ES-I3 (cell line): ENCODE results near the gene EML6.

ENCODE experiments used
- H3K36me3 ChIP-seq: 2 replicates; pipeline ENCODE4 v1.6.1; 2013; ENCODE audit warnings: mild to moderate bottlenecking, low read length, control low read depth, moderate library complexity; ENCODE audit not compliant: insufficient read depth
- H3K4me1 ChIP-seq: 2 replicates; pipeline ENCODE4 v1.6.1; 2013; ENCODE audit warnings: mild to moderate bottlenecking, control low read depth, low read length; ENCODE audit not compliant: insufficient read depth
- H3K9ac ChIP-seq: 2 replicates; pipeline ENCODE4 v1.6.1; 2013; ENCODE audit warnings: low read depth, mild to moderate bottlenecking, low read length, moderate library complexity
- H3K9me3 ChIP-seq: 2 replicates; pipeline ENCODE4 v1.6.1; 2013; ENCODE audit warnings: mild to moderate bottlenecking, low read length, moderate library complexity; ENCODE audit not compliant: control insufficient read depth, insufficient read depth

Gene EML6

DNA sequence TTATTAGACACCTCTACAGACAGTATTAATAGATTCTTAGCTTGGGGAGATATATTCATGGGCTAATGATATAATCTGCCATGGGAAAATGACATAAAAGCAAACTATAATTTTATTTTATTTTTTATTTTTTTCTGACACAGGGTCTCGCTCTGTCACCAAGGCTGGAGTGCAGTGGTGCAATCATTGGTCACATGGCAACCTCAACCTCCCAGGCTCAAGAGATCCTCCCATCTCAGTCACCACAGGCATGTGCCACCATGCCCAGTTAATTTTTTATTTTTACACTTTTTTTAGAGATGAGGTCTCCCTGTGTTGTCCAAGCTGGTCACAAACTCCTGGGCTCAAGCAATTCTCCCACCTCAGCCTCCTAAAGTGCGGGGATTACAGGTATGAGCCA, 287.5 kb downstream of the EML6 start:
- no peak overlapping the region for H3K9ac ChIP-seq

DNA sequence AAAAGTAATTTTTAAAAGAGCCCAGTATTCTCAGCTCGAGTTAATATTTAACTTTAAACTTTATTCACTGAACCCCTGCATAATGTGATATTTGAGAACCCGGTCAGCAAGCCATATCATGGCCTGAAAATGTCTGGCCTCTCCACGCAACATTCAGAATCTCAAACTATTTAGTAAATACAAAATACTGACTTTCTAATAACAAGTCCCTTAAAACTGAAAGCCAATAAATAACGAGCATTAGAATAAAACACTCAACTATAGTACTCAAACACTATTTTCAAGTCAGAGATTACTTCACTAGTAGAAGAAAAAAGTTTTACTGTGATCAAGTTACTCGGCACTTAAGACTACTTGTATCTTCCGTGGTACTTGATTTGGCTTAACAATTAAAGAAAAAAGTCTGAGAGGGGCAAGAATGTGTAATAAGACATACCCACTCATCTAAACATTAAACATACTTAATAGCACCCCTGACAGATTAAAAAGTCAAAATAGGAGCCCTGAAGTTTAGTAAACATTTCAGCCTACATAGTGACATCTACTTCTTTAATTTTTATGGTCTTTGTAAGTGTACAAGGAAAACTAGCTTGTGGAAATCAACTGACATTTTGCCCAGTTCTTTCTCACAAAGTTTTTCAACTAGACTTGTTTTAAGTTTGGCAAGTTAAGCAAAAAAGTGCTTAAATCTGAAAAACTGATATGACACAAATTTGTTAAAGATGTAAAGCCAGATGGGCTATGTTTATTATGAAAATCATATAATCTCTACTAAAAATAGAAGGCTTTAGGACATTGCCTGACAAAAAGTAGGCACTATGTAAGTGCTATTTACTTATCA, 288.6 kb downstream of the EML6 start:
- H3K9ac ChIP-seq, result peak overlapping the region; percentile 2; the same call in 1 of the 2 replicates
- H3K9me3 ChIP-seq, result no peaks in the 10 kb centered on the region
- no peaks in the 10 kb centered on the region for H3K36me3 ChIP-seq
- H3K4me1 ChIP-seq, result peaks cover 39% of the 10 kb centered on the region

More for the DNA sequence above, 287.5 kb downstream of the EML6 start:
- H3K9me3 ChIP-seq, result no peaks in the 10 kb centered on the region
- peaks cover 43% of the 10 kb centered on the region for H3K4me1 ChIP-seq
- H3K36me3 ChIP-seq, result no peaks in the 10 kb centered on the region

DNA sequence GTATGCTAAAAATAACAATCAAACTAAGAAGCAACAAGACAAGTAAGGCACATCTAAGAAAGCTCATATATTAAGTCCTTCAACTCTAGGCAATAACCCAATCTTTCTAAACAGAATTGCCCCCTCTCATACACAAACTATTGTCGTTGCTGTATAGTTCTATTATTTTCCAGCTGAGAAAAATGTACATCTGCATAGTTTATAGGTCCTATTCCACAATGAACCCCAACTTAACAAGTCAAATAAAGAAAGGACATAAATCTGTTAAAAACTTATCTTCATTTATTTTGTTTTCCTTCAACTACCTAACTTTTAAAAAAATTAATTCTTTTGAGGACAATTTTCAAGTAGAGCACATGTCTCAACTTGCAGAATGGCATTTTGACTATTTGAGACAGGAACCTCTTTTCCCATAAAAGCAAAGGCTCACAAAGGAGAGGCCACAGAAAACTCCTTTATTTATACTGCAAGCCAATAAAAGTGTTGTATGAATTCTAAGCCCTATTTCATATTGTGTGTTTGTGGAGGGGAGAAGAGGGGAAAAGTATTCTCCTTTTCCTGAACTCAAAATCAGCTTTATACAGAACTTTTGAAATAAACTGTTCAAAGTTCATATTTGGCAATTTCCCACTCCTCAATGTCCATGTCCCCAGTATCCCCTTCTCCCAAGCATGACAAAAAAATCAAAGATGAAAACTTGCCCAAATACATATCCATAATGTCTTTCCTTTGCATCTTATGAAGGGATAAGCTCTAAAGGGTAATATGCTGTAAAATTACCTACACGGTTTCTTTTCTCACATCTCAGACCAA, 289.4 kb downstream of the EML6 start:
- H3K9me3 ChIP-seq, result no peaks in the 10 kb centered on the region
- H3K4me1 ChIP-seq, result peaks cover 36% of the 10 kb centered on the region
- H3K9ac ChIP-seq, result no peak overlapping the region
- no peaks in the 10 kb centered on the region for H3K36me3 ChIP-seq

DNA sequence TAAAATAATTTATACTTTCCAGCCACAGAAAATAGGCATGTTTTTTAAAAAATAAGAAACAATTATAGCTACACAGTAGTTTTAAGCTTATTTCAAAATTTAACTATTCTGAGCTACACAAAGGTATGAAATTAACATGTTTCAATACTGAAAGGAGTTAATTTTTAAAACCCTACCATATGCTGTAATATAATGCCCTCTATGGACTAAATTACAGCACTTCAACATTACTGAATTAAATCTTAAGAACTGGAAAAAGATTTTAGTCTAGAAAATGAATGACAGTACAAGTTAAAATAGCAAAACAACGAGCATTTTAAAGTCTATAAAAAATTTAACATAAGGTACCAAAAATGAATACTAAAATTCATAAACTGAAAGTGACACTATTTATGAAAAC, 290.5 kb downstream of the EML6 start:
- Histone ChIP-seq H3K9ac (no peak overlapping the region), H3K9me3 (no peaks in the 10 kb centered on the region), H3K36me3 (no peaks in the 10 kb centered on the region), H3K4me1 (peaks cover 46% of the 10 kb centered on the region)

DNA sequence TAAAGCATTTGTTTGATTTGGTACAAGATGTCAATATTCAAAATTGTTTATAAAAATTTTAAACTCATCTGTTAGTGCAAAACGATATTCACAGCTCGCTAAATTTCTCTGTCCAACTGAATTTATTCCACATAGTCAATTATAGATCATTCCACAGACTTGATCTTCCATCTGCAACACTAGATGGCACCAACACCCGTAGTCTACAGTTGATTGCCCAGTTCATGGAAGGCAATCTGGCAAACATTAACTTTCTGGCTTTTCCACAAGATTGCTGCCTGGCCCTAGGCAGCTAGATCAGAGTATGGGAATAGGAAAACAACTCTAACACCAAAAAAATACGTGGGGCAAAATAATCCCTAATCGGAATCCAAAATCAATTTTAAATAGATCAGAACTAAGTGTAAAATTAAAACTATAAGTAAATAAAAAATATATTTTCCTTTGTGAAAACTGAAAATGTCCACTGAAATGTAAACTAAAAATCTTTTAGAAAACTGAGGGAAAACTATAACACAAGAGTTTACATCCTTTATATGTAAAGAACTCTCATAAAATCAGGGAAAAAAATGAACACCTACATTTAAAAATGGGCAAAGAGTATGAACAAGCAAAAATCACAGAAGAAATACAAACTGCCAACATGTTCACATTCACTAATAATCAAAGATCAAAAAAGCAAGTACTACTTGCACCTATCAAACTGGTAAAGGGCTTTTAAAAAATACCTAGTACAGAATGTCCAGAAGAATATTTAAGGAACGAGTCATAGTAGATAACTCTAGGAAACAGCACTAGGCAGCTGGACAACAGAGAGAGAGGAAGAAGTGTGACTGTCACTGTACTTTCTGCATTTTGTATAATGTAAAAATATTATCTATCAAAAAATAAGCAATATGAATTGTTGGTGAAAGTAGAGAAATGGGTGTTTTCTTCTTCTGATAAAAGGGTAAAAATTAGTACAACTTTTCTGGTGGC, 291.8 kb downstream of the EML6 start:
- Histone ChIP-seq H3K36me3 (no peaks in the 10 kb centered on the region), H3K9me3 (no peaks in the 10 kb centered on the region), H3K4me1 (peaks cover 47% of the 10 kb centered on the region), H3K9ac (no peak overlapping the region)

DNA sequence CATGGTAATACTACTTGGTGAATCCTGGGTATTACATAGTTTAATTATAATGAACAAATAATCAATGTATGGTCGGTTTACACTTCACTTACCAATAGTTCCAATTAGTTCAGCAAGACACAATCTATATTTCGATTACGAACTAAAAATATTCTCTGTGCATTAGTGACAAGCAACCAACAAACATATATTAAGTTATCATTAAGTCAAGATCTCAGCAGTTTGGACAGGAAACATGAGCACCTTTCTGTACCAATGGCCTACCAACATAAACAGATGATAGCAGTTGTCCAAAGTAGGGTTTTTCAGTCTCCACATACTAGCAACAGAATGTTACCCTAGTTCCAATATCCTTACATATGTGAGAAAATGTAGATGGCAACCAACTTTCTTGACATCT, 294.0 kb downstream of the EML6 start:
- H3K9me3 ChIP-seq, result no peaks in the 10 kb centered on the region
- H3K36me3 ChIP-seq, result no peaks in the 10 kb centered on the region
- peaks cover 45% of the 10 kb centered on the region for H3K4me1 ChIP-seq
- no peak overlapping the region for H3K9ac ChIP-seq

DNA sequence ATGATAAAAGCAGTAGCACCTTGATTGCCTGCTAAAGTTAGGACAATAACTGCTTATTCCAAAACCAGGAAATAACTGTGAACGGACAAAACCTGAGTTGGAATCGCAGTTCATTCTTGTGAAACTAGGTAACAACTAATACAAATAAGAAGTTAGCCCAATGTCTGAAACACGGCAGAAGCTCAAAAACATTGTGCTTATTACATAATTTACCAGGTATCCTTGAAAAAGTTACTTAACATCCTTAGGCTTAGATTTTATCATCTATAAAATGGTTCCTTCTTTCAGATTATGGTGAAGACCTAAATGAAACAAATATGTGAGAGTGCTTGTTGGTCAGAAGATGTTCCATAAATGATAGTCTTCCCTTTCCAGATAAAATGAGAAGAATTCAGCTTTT, 294.4 kb downstream of the EML6 start:
- H3K9ac ChIP-seq, result no peak overlapping the region
- H3K9me3 ChIP-seq, result no peaks in the 10 kb centered on the region
- H3K36me3 ChIP-seq, result no peaks in the 10 kb centered on the region
- H3K4me1 ChIP-seq, result peaks cover 49% of the 10 kb centered on the region

DNA sequence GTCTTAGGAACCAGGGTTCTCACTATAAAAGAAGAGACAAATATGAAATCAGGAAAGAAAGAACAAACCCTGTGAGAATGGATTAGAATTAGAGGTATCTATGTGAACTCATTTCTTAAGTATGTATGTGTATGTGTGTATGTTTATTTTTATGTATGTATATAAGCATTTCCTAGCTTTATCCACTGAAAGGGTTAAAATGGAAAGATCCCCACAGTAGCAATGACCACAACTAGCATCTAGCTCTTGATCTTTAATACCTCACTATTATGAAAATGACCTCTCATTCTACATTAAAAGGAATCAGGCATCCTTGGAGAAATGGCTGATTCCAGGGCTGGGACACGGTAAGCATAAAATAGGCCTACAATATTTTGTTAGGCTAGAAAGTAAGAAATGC, 295.2 kb downstream of the EML6 start:
- H3K9ac ChIP-seq, result no peak overlapping the region
- peaks cover 50% of the 10 kb centered on the region for H3K4me1 ChIP-seq
- H3K36me3 ChIP-seq, result no peaks in the 10 kb centered on the region
- H3K9me3 ChIP-seq, result no peaks in the 10 kb centered on the region

DNA sequence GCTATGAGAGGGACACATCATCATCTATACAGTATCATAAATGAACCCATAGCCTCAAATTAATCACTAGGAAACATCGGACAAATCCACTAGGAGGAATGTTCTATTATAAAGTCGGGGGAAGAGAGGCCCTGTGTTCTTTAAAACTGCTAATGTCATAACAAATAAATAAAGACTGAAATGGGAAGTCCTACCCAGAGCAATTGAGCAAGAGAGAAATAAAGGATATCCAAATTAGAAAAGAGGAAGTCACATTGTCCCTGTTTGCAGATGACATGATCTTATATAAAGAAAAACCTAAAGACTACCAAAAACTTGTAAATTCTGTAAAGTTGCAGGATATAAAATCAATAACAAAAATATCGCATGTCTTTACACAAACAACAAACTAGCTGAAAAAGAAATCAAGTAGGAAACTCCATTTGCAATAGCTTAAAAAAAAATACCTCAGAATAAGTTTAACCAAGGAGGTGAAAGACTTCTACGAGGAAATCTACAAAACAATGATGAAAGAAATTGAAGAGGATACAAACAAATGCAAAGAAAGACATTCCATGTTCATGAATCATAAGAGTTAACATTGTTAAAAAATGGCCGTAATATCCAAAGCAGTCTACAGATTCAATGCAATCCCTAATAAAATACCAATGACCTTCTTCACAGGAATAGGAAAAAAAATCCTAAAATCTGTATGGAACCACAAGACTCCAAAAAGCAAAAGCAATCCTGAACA, 296.2 kb downstream of the EML6 start:
- H3K9me3 ChIP-seq, result no peaks in the 10 kb centered on the region
- no peak overlapping the region for H3K9ac ChIP-seq
- peaks cover 54% of the 10 kb centered on the region for H3K4me1 ChIP-seq
- H3K36me3 ChIP-seq, result no peaks in the 10 kb centered on the region
